ENCODE results near the gene DIP2A. TPM values are rescaled to one million over a fixed set of nuclear protein-coding genes. Genes with fewer than 3 reads are reported as not detected.

The DIP2A gene
- total RNA-seq, 1 donor from 2014 or later = 15.2 TPM

GRCh38 chr21:46552274-46552673 lies 93.6 kb downstream of the DIP2A start:
- DNase-seq (ENCODE audit: low spot score) (no peak), ATAC-seq (peak; percentile 25)

GRCh38 chr21:46552865-46553379 lies 94.2 kb downstream of the DIP2A start:
- ATAC-seq (no peak), DNase-seq (ENCODE audit: low spot score) (no peak)

GRCh38 chr21:46553993-46554392 lies 95.3 kb downstream of the DIP2A start:
- DNase-seq (ENCODE audit: low spot score) = no peak

DNA sequence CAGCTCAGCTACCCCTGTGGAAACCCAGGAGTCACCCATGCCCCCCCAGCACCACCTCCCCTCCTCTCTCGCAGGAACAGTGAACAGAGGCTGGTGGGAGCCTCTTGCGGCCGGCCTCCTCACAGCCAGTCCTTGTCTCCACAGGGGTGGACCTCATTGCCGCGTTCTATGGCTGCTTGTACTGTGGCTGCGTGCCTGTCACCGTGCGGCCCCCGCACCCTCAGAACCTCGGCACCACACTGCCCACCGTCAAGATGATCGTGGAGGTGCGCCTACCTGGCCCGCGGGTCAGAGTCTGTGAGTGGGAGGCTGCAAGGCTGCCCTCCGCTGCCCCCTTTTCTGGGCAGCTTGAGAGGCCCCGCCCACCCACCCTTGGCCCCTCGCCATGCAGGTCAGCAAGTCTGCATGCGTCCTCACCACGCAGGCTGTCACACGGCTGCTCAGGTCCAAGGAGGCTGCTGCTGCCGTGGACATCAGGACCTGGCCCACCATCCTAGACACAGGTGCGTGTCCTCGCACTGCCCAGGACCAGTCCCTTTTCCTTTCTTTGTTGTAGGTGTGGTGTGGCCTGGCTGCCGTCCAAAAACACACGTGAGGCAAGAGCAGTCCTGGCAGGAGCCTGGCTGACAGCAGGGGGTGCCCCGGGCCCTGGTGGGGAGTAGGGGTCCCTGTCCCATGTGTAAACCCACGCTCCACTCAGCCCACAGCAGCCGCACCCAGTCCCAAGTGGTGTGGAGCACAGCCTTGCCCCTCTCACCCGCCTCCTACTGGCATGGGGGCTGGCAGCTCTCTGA lies 95.9 kb downstream of the DIP2A start:
- no peak for ATAC-seq
- peak; percentile 44 for DNase-seq (ENCODE audit: low spot score)

More at GRCh38 chr21:46553993-46554392, 95.3 kb downstream of the DIP2A start:
- no peak for ATAC-seq

DNA sequence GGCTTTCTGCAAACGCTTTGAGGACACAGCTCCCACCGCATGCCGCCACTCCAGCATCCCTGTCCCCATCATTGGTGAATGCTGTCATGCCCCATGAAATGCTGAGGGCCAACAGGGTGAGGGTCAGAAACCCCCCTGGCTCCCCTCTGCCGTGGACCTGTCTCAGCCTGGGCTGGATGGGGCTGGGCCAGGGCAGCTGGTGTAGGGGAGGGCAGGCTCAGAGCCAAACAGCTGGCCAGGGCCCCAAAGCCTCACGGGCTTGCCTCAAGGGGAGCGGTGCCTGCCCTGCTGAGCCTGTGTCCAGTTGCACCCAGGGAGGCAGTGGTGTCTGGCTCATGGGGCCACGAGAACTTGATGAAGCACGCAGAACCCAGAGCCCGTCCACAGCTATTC lies 96.5 kb downstream of the DIP2A start:
- peak; percentile 42 for DNase-seq (ENCODE audit: low spot score)

GRCh38 chr21:46555678-46556077 lies 97.0 kb downstream of the DIP2A start:
- no peak for ATAC-seq
- DNase-seq (ENCODE audit: low spot score) = no peak

More for the DNA sequence above, 96.5 kb downstream of the DIP2A start:
- no peak for ATAC-seq

DNA sequence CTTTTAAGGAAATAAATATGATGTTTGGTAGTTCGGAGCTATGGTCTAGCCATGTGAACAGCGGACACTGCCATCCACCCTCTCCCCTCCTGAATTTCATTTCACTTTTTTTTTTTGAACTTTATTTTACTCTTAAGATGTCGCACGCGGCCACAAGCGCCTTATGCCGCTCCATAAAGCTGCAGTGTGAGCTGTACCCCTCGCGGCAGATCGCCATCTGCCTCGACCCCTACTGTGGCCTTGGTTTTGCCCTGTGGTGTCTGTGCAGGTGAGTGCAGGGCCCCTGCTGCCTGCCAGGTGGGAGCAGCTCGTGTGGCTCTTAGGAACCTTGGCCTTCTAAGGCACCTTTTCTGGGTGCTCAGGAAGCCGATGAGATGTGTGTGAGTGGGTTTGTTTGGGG lies 98.1 kb downstream of the DIP2A start:
- ATAC-seq (no peak), DNase-seq (ENCODE audit: low spot score) (no peak)

DNA sequence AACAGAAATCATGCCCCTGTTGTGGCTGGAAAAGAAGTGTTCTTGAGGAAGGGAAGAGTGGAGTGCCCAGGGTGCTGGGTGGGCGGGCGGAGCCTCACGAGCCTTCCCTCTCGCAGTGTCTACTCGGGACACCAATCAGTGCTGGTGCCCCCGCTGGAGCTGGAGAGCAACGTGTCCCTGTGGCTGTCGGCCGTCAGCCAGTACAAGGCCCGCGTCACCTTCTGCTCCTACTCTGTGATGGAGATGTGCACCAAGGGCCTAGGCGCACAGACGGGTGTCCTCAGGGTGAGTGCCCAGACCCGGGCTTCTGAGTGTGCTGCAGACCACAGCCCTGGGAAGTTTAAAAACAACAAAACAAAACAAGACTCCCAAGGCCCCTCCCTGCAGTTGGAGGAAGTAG lies 98.8 kb downstream of the DIP2A start:
- ATAC-seq = no peak
- DNase-seq (ENCODE audit: low spot score) = no peak

DNA sequence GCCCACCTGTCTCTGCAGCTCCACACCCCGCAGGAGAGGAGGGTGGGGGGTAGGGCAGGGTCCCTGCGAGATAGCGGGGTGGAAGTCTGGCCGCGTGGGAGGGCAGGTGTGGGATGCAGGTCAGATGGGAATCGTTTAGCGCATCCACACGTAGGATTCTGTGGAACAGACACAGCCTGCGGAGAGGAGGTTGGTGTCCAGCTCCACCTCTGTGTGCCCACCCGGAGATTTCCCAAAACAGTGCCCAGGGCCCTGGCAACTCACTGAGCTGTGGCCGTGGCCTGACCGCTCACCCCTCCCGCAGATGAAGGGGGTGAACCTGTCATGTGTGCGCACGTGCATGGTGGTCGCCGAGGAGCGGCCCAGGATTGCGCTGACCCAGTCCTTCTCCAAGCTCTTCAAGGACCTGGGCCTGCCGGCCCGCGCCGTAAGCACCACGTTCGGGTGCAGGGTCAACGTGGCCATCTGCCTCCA lies 99.3 kb downstream of the DIP2A start:
- DNase-seq (ENCODE audit: low spot score) = peak; percentile 39
- no peak for ATAC-seq

DNA sequence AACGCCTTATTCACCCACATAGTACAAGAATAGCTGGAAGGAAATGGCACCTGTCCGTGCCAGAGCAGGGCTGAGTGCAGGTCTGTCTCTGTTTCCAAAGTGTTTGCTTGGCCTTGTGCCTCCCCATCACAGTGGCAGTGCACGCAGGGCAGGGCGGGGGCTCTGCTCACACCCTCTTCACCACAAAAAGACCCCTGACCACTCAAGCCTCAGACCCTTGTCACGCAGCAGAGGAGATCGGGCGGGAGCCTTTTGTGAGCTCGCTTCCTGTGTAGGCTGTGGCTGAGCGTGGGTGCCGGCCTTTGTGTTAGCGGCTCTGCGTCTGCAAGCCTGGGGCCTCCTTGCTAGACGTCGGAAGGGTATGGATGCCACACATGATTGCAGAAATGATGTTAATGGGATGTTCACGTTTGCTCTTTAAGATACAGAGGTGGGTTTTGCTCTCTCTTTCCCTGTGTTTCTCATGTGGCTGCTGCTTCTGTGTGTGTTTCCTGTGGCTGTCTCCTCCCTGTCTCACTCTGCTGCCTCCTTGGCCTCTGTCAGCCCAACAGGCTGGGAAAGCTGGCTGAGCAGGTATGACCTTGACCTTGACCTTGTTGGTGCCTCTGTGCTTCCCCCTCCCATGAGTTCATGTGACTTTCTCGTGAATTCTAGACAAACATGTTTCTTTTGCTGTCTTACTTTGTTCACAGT lies 100.7 kb downstream of the DIP2A start:
- ATAC-seq (no peak), DNase-seq (ENCODE audit: low spot score) (peak; percentile 38)

DNA sequence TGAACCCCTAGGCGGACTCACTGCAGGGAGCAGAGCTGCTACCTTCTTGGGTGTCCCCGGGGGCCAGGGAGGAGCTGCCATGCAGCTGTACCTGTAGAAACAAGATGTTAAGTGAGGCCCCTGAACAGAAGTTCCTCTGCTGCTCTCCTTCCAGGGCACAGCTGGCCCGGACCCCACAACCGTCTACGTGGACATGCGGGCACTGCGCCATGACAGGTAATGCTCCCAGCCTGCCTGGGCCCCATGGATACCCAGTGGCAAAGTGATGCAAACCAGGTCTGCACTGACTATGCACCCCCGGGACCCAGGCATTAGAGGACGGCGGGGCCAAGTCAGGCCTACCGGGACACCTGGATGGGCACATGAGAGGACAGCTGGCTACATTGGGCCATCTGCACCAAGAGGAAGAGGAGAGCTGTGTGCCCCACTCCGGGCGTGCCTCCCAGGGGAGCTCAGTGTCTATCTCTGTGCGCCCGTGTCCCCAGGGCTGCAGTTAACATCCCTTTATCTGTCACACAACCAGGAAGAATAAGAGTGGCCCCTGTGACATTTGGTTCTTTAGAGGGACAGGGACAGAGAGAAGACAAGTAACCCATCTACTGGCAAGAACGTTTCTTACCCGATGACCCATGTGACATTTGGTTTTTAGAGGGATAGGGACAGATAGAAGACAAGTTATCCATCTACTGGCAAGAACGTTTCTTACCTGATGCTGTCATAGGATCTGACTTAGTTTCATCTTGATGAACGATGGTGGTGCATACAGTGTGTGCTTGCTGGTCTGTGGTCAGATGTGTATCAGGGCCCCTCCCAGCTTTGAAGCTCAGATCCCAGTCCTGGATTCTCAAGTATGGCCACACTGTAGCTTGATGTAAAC lies 102.1 kb downstream of the DIP2A start:
- ATAC-seq (no peak), DNase-seq (ENCODE audit: low spot score) (peak; percentile 43)

- DNase-seq (ENCODE audit: low spot score) (no peak), ATAC-seq (no peak)
Measured at GRCh38 chr21:46561445-46562090, 102.9 kb downstream of the DIP2A start.

- no peak for DNase-seq (ENCODE audit: low spot score)
- ATAC-seq = no peak
Measured at GRCh38 chr21:46562472-46562871, 103.8 kb downstream of the DIP2A start.

DNA sequence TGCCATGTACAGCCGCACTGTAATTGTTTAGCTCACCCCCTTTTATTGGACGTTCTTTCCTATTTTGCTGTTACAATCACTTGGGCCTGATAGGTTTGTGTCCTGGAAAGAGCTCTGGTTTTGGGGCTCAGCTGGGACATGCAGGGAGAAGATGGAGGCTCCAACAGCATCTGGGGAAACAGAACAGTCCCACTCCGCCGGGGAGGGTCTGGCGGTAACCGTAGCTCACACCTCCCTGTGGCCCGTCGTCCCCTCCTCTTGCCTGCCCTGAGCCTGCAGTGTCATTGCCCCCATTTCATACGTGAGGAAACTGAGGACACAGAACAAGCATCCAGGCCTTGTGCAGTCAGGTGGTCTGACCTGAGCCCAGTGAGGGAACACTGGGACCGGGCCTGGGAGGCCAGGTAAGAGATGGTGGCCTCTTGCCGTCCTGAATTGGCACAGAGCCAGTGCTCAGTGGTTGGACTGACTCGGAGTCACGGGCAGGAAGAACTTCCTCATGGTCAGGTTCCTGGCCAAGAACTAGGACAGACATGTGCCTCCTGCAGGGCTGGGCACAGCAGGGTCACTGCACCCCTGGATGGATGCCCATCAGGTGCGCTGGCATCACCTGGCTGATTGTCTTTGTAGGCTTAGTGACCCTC lies 104.4 kb downstream of the DIP2A start:
- DNase-seq (ENCODE audit: low spot score) (peak; percentile 47), ATAC-seq (no peak)

DNA sequence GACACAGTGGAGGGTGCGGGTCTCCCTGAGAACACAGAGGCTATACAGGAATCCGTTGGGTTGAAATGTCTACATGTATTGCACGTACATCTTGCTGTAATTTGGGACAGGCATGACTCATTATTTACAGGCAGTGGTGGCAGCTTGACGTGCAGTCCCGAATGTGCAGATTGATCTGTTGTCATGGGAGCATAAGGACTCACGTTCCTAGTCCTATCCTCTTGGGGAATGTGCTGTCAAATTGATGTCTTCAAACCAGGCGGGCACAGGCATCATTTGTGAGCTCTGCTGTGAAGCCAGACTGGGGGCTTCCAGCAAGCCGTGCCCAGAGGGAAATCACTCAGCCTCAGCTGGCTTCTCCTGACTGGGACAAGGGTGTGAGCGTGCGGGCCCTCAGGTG lies 105.7 kb downstream of the DIP2A start:
- ATAC-seq = no peak

DNA sequence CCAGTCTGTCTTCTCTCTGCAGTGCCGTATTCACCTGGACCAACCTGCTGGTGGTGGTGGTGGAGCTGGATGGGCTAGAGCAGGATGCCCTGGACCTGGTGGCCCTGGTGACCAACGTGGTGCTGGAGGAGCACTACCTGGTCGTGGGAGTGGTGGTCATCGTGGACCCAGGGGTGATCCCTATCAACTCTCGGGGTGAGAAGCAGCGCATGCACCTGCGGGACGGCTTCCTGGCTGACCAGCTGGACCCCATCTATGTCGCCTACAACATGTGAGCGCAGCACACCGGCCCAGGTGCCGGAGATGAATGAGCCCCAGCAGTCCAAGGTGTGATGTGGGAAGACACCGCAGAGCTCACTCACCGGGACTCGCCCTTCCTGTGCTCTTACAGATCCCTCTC lies 108.7 kb downstream of the DIP2A start:
- DNase-seq (ENCODE audit: low spot score) (no peak), ATAC-seq (no peak)

More for the DNA sequence above, 105.7 kb downstream of the DIP2A start:
- no peak for DNase-seq (ENCODE audit: low spot score)

DNA sequence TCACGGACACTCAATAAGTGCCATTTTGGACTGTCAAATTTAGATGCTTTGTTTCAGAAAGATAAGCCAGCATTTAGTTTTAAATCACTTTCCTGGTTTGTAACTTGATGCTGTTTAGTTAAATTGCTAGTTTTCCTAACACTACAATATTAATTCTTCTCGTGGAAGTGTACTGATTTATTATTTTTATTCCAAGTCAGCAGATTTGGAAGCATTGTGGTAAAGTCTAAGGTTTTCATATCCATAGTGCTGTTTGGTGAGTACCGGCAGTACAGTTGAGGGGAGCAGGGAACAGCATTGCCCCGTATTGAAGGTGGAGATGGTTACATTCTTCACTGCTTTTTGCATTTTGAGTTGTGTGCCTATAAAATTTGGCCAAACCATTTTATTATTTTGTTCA lies 109.9 kb downstream of the DIP2A start:
- ATAC-seq = no peak
- no peak for DNase-seq (ENCODE audit: low spot score)

GRCh38 chr21:46569081-46569480 lies 110.4 kb downstream of the DIP2A start:
- no peak for DNase-seq (ENCODE audit: low spot score)

DNA sequence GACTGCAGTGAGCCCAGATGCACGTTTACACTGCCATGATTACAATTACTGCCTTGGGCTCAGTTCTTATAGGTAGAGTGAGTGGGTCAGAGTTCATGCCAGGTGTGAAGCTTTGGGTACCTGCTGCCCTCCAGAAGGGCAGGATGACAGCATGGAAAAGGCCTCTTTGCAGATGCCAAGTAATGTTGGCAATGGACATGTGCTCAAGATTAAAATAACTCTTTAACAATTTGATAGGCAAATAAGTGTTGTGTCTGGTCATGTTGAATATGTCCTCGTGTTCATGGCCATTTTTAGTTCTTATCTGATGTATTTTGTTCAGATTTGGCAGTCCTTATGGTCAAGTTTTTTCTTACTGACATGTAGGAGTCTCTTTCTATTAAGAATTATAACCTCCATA lies 111.4 kb downstream of the DIP2A start:
- ATAC-seq (no peak), DNase-seq (ENCODE audit: low spot score) (no peak)

More at GRCh38 chr21:46569081-46569480, 110.4 kb downstream of the DIP2A start:
- no peak for ATAC-seq

DNA sequence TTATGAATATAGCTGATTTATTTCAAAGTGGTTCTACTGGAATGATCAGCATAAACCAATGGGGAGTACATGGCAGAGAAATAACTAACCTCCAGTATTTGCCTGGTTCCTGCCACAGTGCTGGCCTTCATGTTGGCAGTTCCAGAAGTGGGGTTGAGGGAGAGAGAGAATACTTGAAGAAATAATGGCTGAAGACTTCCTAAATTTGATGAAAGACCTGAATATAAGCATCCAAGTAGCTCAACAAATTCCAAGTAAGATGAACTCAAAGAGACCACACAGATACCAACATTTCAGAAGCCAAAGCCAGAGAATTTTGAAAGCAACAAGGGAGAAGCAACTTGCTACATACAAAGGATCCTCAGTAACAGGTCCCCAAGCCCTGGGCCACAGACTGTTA lies 111.9 kb downstream of the DIP2A start:
- no peak for ATAC-seq
- DNase-seq (ENCODE audit: low spot score) = no peak

All from left lobe of liver (tissue), 2 donors.